ENCODE results near the gene CHDH.

CHDH gene

DNA sequence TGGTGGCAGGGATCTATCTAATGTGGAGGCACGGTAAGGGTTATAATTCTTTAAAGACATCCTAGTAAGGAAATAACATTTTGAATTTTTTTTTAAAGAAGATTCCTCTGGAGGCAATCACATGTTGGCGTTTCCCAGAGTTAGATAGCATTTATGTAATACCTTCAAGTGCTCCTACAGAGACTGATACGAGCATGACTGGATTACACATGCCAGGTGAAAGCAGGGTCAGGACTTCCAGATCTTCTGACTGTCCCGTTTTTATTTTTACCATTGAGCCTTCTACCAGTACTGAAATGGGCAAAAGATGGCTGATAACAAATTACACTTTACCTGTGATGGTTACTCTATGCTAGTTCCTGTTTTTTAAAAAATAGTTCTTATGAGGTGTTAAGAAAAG lies 14.0 kb upstream of the CHDH start (continued):
- TF ChIP-seq, protein P1, sequence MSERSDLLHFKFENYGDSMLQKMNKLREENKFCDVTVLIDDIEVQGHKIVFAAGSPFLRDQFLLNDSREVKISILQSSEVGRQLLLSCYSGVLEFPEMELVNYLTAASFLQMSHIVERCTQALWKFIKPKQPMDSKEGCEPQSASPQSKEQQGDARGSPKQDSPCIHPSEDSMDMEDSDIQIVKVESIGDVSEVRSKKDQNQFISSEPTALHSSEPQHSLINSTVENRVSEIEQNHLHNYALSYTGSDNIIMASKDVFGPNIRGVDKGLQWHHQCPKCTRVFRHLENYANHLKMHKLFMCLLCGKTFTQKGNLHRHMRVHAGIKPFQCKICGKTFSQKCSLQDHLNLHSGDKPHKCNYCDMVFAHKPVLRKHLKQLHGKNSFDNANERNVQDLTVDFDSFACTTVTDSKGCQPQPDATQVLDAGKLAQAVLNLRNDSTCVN (tag by site-specific recombination; optimal IDR thresholded peaks at IDR 0.05) = no peak

DNA sequence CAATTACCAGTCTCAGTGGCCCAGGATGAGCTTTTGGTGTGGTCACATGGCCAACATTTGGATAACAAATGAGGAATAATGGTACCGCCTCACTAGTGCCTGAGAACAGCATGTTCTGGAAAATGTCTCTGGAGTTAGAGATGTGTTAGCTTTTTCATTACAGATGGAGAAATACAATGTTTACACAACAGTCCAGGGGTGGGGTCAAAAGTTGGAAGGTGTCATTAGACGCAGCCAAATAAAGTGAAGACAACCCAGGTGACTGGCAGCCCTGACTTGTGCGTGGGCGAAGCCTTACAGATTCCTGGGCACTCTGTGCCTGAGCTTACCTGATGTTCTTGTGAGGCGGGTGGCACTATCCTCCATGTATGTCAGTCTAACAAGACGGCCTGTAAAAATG lies 13.0 kb upstream of the CHDH start:
- POLR2A ChIA-PET = no interaction called here
- H3K9me3 ChIP-seq (ENCODE audit: control insufficient read depth, insufficient read depth, low read depth, low read length) = no peaks in the 10 kb centered on the region
- H3K27ac ChIP-seq (ENCODE audit: extremely low read depth, low read depth, low read length) = no peak overlapping the region
- peaks cover 5 to 92% of the 10 kb centered on the region in 2 experiments for H3K36me3 ChIP-seq (ENCODE audit: control insufficient read depth in 2 of 2, insufficient read depth in 1 of 2, low read length in 2 of 2)
- TF ChIP-seq ZNF677 (tag by site-specific recombination; IDR thresholded peaks at IDR 0.05) (no peak), ZNF596 (tag by site-specific recombination; IDR thresholded peaks at IDR 0.05) (no peak), GLIS2 (tag by site-specific recombination; IDR thresholded peaks at IDR 0.05) (no peak), ZNF2 (tag by site-specific recombination; IDR thresholded peaks at IDR 0.05) (no peak), ZNF341 (tag by site-specific recombination; IDR thresholded peaks at IDR 0.05; ENCODE audit: low read depth) (no peak), ZNF157 (tag by site-specific recombination; IDR thresholded peaks at IDR 0.05) (no peak)
- no peak overlapping the region for H3K4me3 ChIP-seq (ENCODE audit: low read depth, low read length)
- CTCF ChIA-PET = no interaction called here
- H3K4me1 ChIP-seq (ENCODE audit: control insufficient read depth, insufficient read depth, low read length) = no peaks in the 10 kb centered on the region

DNA sequence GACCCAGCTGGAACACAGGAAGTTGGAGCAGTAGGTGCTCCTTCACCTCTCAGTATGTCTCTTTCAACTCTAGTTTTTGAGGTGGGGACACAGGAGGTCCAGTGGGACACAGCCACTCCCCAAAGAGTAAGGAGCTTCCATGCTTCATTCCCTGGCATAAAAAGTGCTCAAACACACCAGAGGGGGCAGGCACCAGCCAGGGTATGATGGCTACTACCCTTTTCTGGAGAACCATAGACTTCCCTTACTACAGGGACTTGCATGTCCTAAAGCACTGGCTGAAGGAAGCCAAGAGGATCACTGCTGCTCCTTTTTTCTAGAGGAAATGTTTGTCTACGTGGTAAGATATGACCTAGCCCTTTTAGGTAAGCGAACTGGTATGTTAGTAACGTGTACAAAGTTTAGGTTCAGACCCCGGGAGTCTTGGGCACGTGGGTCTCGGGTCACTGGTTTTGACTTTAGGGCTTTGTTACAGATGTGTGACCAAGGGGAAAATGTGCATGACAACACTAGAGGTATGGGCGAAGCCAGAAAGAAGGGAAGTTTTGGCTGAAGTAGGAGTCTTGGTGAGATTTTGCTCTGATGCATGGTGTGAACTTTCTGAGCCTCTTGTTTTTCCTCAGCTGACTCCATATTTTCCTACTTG lies 12.0 kb upstream of the CHDH start:
- Histone ChIP-seq H3K4me3 (ENCODE audit: low read depth, low read length) (no peak overlapping the region), H3K9me3 (ENCODE audit: control insufficient read depth, insufficient read depth, low read depth, low read length) (no peaks in the 10 kb centered on the region), H3K27ac (ENCODE audit: extremely low read depth, low read depth, low read length) (no peak overlapping the region), H3K4me1 (ENCODE audit: control insufficient read depth, insufficient read depth, low read length) (no peaks in the 10 kb centered on the region), H3K36me3 (ENCODE audit: control insufficient read depth in 2 of 2, insufficient read depth in 1 of 2, low read length in 2 of 2) (peaks cover 0 to 89% of the 10 kb centered on the region in 2 experiments)
- TF ChIP-seq ZNF558 (tag by site-specific recombination; IDR thresholded peaks at IDR 0.05) = no peak
- no peak for TF ChIP-seq BCL11A (tag by site-specific recombination; IDR thresholded peaks at IDR 0.05; ENCODE audit: low read depth)
- ChIA-PET CTCF (no interaction called here), POLR2A (no interaction called here)

DNA sequence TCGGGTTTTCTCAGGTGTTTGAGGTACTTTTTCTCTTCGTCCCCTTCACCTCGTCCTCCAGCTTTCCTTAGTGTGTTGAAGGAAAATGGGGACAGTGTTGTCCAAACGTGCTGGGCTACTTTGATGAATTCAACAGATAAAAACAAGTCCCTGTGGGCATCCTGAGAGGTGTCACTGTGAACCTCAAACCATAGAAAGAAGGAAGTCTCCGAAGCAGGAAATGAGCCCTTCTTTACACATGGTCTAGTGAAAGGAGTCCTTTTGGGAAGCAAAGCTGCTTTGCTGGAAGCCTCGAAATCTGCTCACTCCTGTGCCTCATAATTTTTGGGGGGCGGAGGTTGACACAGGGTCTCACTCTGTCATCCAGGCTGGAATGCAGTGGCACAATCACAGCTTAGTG lies 10.7 kb upstream of the CHDH start:
- H3K27ac ChIP-seq (ENCODE audit: extremely low read depth, low read depth, low read length) = no peak overlapping the region
- ChIA-PET POLR2A (interaction anchor here (0.8 kb wide), 1 partner anchor 35 kb away, joined by 3 read pairs; the partner anchor contains the start of gene SELENOK), CTCF (no interaction called here)
- H3K36me3 ChIP-seq (ENCODE audit: control insufficient read depth in 2 of 2, insufficient read depth in 1 of 2, low read length in 2 of 2) = peaks cover 0 to 90% of the 10 kb centered on the region in 2 experiments
- TF ChIP-seq ZEB2 (tag by site-specific recombination; IDR thresholded peaks at IDR 0.05) = no peak
- TF ChIP-seq ZFP37 (tag by site-specific recombination; IDR thresholded peaks at IDR 0.05) = no peak
- H3K9me3 ChIP-seq (ENCODE audit: control insufficient read depth, insufficient read depth, low read depth, low read length) = no peaks in the 10 kb centered on the region
- no peaks in the 10 kb centered on the region for H3K4me1 ChIP-seq (ENCODE audit: control insufficient read depth, insufficient read depth, low read length)
- no peak overlapping the region for H3K4me3 ChIP-seq (ENCODE audit: low read depth, low read length)

DNA sequence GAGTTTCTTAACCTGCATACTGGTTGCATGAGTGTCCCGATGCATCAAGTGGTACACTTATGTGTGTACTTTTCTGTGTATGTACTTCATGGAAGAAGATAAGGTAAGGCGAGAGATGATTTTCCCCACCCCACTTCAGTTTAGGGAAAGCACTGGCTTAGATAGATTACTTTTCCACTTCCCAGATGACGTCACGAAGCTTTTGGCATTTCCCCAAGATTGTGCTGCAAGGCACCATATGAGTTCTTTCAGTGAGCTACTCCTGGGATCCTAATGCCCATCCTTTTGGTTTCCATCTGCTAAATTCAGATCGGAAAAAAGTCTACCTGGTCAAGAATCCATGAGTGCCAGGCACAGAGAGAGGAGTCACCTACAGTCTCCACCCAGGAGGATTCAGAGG lies 4.7 kb upstream of the CHDH start:
- 0 out of 2 replicates have a peak, but pooled peaks have one; percentile 15 for TF ChIP-seq ZBTB21 (tag by site-specific recombination; IDR thresholded peaks at IDR 0.05)
- TF ChIP-seq, protein P2, sequence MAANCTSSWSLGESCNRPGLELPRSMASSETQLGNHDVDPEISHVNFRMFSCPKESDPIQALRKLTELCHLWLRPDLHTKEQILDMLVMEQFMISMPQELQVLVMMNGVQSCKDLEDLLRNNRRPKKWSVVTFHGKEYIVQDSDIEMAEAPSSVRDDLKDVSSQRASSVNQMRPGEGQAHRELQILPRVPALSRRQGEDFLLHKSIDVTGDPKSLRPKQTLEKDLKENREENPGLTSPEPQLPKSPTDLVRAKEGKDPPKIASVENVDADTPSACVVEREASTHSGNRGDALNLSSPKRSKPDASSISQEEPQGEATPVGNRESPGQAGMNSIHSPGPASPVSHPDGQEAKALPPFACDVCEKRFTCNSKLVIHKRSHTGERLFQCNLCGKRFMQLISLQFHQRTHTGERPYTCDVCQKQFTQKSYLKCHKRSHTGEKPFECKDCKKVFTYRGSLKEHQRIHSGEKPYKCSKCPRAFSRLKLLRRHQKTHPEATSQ (tag by site-specific recombination; IDR thresholded peaks at IDR 0.05) = no peak
- Histone ChIP-seq H3K4me3 (ENCODE audit: low read depth, low read length) (no peak overlapping the region), H3K4me1 (ENCODE audit: control insufficient read depth, insufficient read depth, low read length) (no peaks in the 10 kb centered on the region), H3K27ac (ENCODE audit: extremely low read depth, low read depth, low read length) (no peak overlapping the region), H3K36me3 (ENCODE audit: control insufficient read depth in 2 of 2, insufficient read depth in 1 of 2, low read length in 2 of 2) (peaks cover 0 to 41% of the 10 kb centered on the region in 2 experiments; a peak in 2 of 3 replicates), H3K9me3 (ENCODE audit: control insufficient read depth, insufficient read depth, low read depth, low read length) (no peaks in the 10 kb centered on the region)
- POLR2A ChIA-PET = no interaction called here
- CTCF ChIA-PET = no interaction called here

All from HEK293 (cell line).